Calu3 (cell line): ENCODE data around the gene MYO3B. TPM values are rescaled to one million over a fixed set of nuclear protein-coding genes. Genes with fewer than 3 reads are reported as not detected.

Experiments
- BruUV-seq: library from RNA; stranded (reverse); fragments of 400-500 nt; replicated peaks from 2 replicates; lab custom pipeline; 2021; lab: Mats Ljungman, UMichigan
- CTCF ChIA-PET: fragments of 300-600 bp; sonication (Branson Sonifier 250); formaldehyde crosslinking; loops from one replicate; lab custom pipeline; 2022; ENCODE audit warnings: antibody characterized with exemption; lab: Charles Lee
- DNase-seq: peaks from one replicate; pipeline ENCODE4 v3.0.0; 2022
- H3K27ac Mint-ChIP-seq: one replicate; pipeline ENCODE4 v1.8.0; 2022; ENCODE audit warnings: mixed read lengths; ENCODE audit not compliant: unreplicated experiment
- H3K27me3 Mint-ChIP-seq: one replicate; pipeline ENCODE4 v1.8.0; 2022; ENCODE audit warnings: mixed read lengths; ENCODE audit not compliant: unreplicated experiment
- H3K36me3 Mint-ChIP-seq: one replicate; pipeline ENCODE4 v1.8.0; 2022; ENCODE audit warnings: mild to moderate bottlenecking, moderate library complexity, mixed read lengths; ENCODE audit not compliant: insufficient read depth, unreplicated experiment
- H3K4me1 Mint-ChIP-seq: one replicate; pipeline ENCODE4 v1.8.0; 2022; ENCODE audit warnings: mild to moderate bottlenecking, low read depth, mixed read lengths; ENCODE audit not compliant: unreplicated experiment
- H3K4me3 Mint-ChIP-seq: one replicate; pipeline ENCODE4 v1.8.0; 2022; ENCODE audit warnings: mild to moderate bottlenecking, low read depth, moderate library complexity, mixed read lengths; ENCODE audit not compliant: unreplicated experiment
- H3K9me3 Mint-ChIP-seq: one replicate; pipeline ENCODE4 v1.8.0; 2022; ENCODE audit warnings: low read depth, mixed read lengths; ENCODE audit not compliant: unreplicated experiment
- CTCF ChIP-seq: fragments of 200-600 bp; IDR thresholded peaks from one replicate; pipeline ENCODE4 v1.8.0; 2022; ENCODE audit warnings: antibody characterized with exemption; ENCODE audit not compliant: unreplicated experiment
- intact Hi-C: fragments of 100-400 bp; cut with micrococcal nuclease; formaldehyde crosslinking; loops from one replicate; pipeline ENCODE4 v1.10.0; 2022; ENCODE audit not compliant: unreplicated experiment
- total RNA-seq: library from RNA; stranded (reverse); gene quantifications from 2 replicates; pipeline ENCODE4 v1.2.3, GENCODE V29; 2022

The MYO3B gene
- total RNA-seq, 1 experiment from 2014 or later: 5.0 TPM

GRCh38 chr2:170141865-170142264 is 36.1 kb upstream of the MYO3B start:
- intact Hi-C loops: no loop called here
- DNase-seq: no peak
- peaks cover 12% of the 10 kb centered on the region for H3K4me1 Mint-ChIP-seq
- no peak for TF ChIP-seq CTCF
- BruUV-seq: no TSS peak
- CTCF ChIA-PET: interaction anchor here (0.7 kb wide), 1 partner anchor 14 kb away, joined by 3 read pairs; no protein-coding TSS in a partner anchor
- H3K27ac Mint-ChIP-seq: no peak overlapping the region
- no peaks in the 10 kb centered on the region for H3K27me3 Mint-ChIP-seq
- H3K4me3 Mint-ChIP-seq: no peak overlapping the region
- no peaks in the 10 kb centered on the region for H3K36me3 Mint-ChIP-seq
- no peaks in the 10 kb centered on the region for H3K9me3 Mint-ChIP-seq

DNA sequence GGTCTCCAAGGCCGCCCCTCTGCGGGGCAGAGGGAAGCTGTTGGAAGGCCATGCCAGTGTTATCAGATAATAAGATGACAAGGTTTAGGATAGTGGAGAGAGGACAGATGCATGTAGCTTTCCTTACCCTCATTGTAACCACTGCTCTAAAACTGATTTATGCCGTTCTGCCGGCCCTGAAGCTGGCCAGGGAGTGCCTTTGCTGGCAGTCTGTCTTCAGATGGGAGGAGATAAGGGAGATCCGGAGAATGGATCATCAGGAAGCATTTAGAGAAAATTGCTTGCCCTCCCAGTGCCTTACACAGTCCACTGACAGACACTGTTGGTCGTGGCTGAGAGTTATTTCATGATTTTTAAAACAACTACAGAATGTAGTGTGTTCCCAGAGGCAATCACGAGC is 35.4 kb upstream of the MYO3B start:
- DNase-seq: no peak
- H3K36me3 Mint-ChIP-seq: no peaks in the 10 kb centered on the region
- H3K4me3 Mint-ChIP-seq: no peak overlapping the region
- CTCF ChIA-PET: interaction anchor here (0.6 kb wide), 1 partner anchor 665 kb away, joined by 3 read pairs; no protein-coding TSS in a partner anchor
- H3K27ac Mint-ChIP-seq: no peak overlapping the region
- H3K4me1 Mint-ChIP-seq: peaks cover 14% of the 10 kb centered on the region
- no peaks in the 10 kb centered on the region for H3K9me3 Mint-ChIP-seq
- no peak for TF ChIP-seq CTCF
- no peaks in the 10 kb centered on the region for H3K27me3 Mint-ChIP-seq
- no TSS peak for BruUV-seq
- intact Hi-C loops: no loop called here

GRCh38 chr2:170143045-170143717 is 34.8 kb upstream of the MYO3B start:
- no TSS peak for BruUV-seq
- no peaks in the 10 kb centered on the region for H3K27me3 Mint-ChIP-seq
- intact Hi-C loops: no loop called here
- H3K36me3 Mint-ChIP-seq: no peaks in the 10 kb centered on the region
- DNase-seq: no peak
- CTCF ChIA-PET: interaction anchor here (0.6 kb wide), 1 partner anchor 664 kb away, joined by 3 read pairs; no protein-coding TSS in a partner anchor
- no peak for TF ChIP-seq CTCF
- no peak overlapping the region for H3K4me3 Mint-ChIP-seq
- no peak overlapping the region for H3K27ac Mint-ChIP-seq
- no peaks in the 10 kb centered on the region for H3K9me3 Mint-ChIP-seq
- H3K4me1 Mint-ChIP-seq: peaks cover 20% of the 10 kb centered on the region

DNA sequence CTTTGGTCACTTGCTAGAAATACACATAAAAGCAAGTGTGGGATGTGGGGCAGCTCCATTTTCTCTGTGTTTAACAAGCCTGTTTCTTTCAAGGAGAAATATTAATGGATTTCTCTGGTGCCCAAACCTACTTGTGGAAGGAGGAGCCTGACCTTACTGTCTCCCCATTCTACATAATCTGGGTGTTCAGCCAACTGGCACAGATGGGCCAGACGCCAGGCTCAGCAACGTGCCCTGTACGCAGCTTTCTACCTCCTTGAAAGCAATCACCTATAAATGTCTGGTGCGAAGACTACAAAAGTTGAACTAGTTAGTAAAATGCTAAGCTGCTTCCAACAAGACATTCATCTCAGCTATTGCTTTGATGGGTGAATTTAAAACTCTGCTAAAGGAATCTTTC is 33.2 kb upstream of the MYO3B start:
- Mint-ChIP-seq H3K4me3 (no peak overlapping the region), H3K4me1 (peaks cover 21% of the 10 kb centered on the region), H3K27me3 (no peaks in the 10 kb centered on the region), H3K9me3 (no peaks in the 10 kb centered on the region), H3K27ac (no peak overlapping the region), H3K36me3 (no peaks in the 10 kb centered on the region)
- no TSS peak for BruUV-seq
- no peak for TF ChIP-seq CTCF
- no peak for DNase-seq
- CTCF ChIA-PET: interaction anchor here (1.1 kb wide), 1 partner anchor 10 kb away, joined by 3 read pairs; no protein-coding TSS in a partner anchor
- intact Hi-C loops: no loop called here
